ENCODE data around the gene STARD8.

GRCh38 chrX:68682790-68683189 is 35.3 kb downstream of the STARD8 start:
- TF ChIP-seq CTCF (conservative IDR thresholded peaks at IDR 0.05): no peak
- TF ChIP-seq ZFX (IDR thresholded peaks at IDR 0.05): no peak
